ENCODE results near the gene C3orf62.

- TF ChIP-seq CTCF (conservative IDR thresholded peaks at IDR 0.05): no peak
- TF ChIP-seq EZH2 (IDR thresholded peaks at IDR 0.05; ENCODE audit: low read depth): no peak
Observed at GRCh38 chr3:49324768-49325167, 47.7 kb upstream of the C3orf62 start.

Measured in PC-9 (cell line).